SU-DHL-6 (cell line): ENCODE measurements around the gene HSPA1B.
"Not testable (repeated sequence)": the region's sequence is repeated elsewhere in the genome, so short reads cannot be mapped to it uniquely, and the experiment has no call there.

ENCODE experiments used
- H2AFZ ChIP-seq: fragments of 200-600 bp; sonication (generic); 2 replicates; pipeline ENCODE4 v1.6.1; 2014; ENCODE audit warnings: low read depth, mild to moderate bottlenecking, moderate library complexity, mixed read lengths, antibody characterized with exemption, low read length; ENCODE audit not compliant: severe bottlenecking
- H3F3A ChIP-seq: fragments of 200-600 bp; shearing (Covaris generic); 2 replicates; pipeline ENCODE4 v1.6.0; 2016; ENCODE audit warnings: antibody characterized with exemption, mild to moderate bottlenecking; ENCODE audit not compliant: insufficient read depth
- H3K27ac ChIP-seq: fragments of 200-600 bp; sonication (generic); 2 replicates; pipeline ENCODE4 v1.5.1; 2016; ENCODE audit warnings: low read depth, mild to moderate bottlenecking, low read length, moderate library complexity, mixed read lengths
- H3K27me3 ChIP-seq: fragments of 200-600 bp; sonication (generic), shearing (Covaris generic); 2 replicates; pipeline ENCODE4 v1.6.0; 2014; ENCODE audit warnings: mild to moderate bottlenecking, low read length
- H3K36me3 ChIP-seq: fragments of 200-600 bp; sonication (generic); 2 replicates; pipeline ENCODE4 v1.6.1; 2014; ENCODE audit warnings: mild to moderate bottlenecking, low read length, mixed read lengths
- H3K4me2 ChIP-seq: fragments of 300-600, 200-600 bp; shearing (Covaris generic), sonication (generic); 2 replicates; pipeline ENCODE4 v1.6.0; 2014; ENCODE audit warnings: low read length, low read depth, mild to moderate bottlenecking; ENCODE audit not compliant: poor library complexity, severe bottlenecking
- H3K4me3 ChIP-seq: fragments of 200-600 bp; sonication (generic); 2 replicates; pipeline ENCODE4 v1.5.1; 2014; ENCODE audit warnings: antibody characterized with exemption, low read length, mild to moderate bottlenecking, mixed read lengths; ENCODE audit not compliant: insufficient read depth, poor library complexity, severe bottlenecking
- H3K79me2 ChIP-seq: fragments of 200-600 bp; sonication (generic); 2 replicates; pipeline ENCODE4 v1.6.1; 2014; ENCODE audit warnings: mild to moderate bottlenecking, low read length, moderate library complexity; ENCODE audit not compliant: insufficient read depth
- H3K9ac ChIP-seq: fragments of 200-600 bp; sonication (generic); 2 replicates; pipeline ENCODE4 v1.7.0; 2014; ENCODE audit warnings: mild to moderate bottlenecking, low read length
- H3K9me2 ChIP-seq: fragments of 200-600 bp; sonication (generic); replicated peaks from 2 replicates; pipeline ENCODE4 v1.6.1; 2014; ENCODE audit warnings: low read length; ENCODE audit not compliant: insufficient read depth
- H3K9me3 ChIP-seq: fragments of 200-600 bp; sonication (generic); 2 replicates; pipeline ENCODE4 v1.6.1; 2014; ENCODE audit warnings: low read length, mixed read lengths; ENCODE audit not compliant: insufficient read depth
- H4K20me1 ChIP-seq: fragments of 200-600 bp; sonication (generic); 2 replicates; pipeline ENCODE4 v1.6.1; 2014; ENCODE audit warnings: low read depth, mild to moderate bottlenecking, antibody characterized with exemption, low read length, moderate library complexity, mixed read lengths
- CTCF ChIP-seq: fragments of 200-600 bp; sonication (generic); IDR thresholded peaks from one replicate; pipeline ENCODE4 v1.5.1; 2017; ENCODE audit warnings: antibody characterized with exemption, mild to moderate bottlenecking, low read length, moderate library complexity; ENCODE audit not compliant: insufficient read depth, poor library complexity, severe bottlenecking
- EZH2phosphoT487 ChIP-seq: fragments of 200-600 bp; sonication (generic), shearing (Covaris generic); conservative IDR thresholded peaks from 2 replicates; pipeline ENCODE4 v1.6.1; 2018; ENCODE audit warnings: mild to moderate bottlenecking, antibody characterized with exemption, low read length, moderate library complexity, mixed read lengths

Gene HSPA1B

GRCh38 chr6:31805939-31806469 lies 21.5 kb upstream of the HSPA1B start:
- Histone ChIP-seq H3K4me2 (peak overlapping the region; percentile 80), H3K27ac (peak overlapping the region; percentile 69), H2AFZ (peak overlapping the region; percentile 74), H3K27me3 (no peaks in the 10 kb centered on the region), H3K9ac (peak overlapping the region; percentile 82), H3K9me2 (no peaks in the 10 kb centered on the region), H3K9me3 (no peaks in the 10 kb centered on the region), H4K20me1 (no peaks in the 10 kb centered on the region), H3K36me3 (0 out of 2 replicates have a peak, but pooled peaks cover 3% of the 10 kb centered on the region), H3K4me3 (peak overlapping the region; percentile 79), H3F3A (peaks cover 14% of the 10 kb centered on the region), H3K79me2 (peaks cover 38% of the 10 kb centered on the region)
- no peak for TF ChIP-seq CTCF
- no peak for TF ChIP-seq EZH2phosphoT487

DNA sequence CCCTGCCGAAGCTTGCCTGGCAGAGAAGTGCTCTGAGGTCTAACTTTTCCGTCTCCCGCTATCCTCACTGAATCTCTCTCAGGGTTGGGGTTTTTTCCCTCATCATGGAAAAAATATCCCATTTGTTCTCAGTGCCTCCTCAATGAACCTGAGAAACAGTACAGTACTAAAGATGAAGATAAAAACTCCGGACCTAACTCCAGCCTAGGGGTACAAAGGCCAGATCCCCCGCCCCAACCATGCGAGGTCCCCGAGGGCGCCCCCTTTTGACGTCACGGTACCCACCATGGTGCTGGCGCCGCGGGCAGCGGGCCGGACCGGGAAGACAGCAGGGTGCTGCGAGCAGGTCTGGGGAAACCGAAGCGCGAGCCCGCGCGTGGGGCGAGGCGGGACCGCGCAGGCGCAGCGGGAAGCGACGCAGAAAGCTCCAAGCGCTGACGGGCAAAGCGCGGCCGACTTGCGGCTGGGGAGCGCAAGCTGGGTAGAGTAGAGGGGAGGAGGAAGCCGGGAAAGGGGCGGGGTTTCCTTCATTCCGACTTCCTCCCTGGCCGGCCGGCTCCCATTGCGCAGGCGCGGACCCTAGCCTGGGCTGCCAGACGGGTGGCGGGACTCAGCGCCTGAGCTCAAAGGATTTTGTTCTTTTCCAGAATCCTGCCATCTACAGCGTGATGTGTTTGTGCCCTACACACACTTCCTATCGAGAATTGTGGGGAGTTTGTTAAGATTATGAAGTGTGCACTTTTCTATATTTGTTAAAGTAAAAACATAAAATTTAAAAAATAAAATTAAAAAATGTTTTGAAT lies 20.9 kb upstream of the HSPA1B start, which contains the start of gene LSM2:
Gene LSM2 (minus strand): TSS at position 497 of the 803 bp plus-strand sequence. CDS start 209 bp downstream, at position 288.
- H3F3A ChIP-seq, result peaks cover 14% of the 10 kb centered on the region
- H3K9me3 ChIP-seq, result no peaks in the 10 kb centered on the region
- H3K9me2 ChIP-seq, result no peaks in the 10 kb centered on the region
- H3K79me2 ChIP-seq, result peaks cover 32% of the 10 kb centered on the region
- peak within 1 kb of the TSS; percentile 69 for H3K27ac ChIP-seq
- H3K36me3 ChIP-seq, result 0 out of 2 replicates have a peak, but pooled peaks cover 3% of the 10 kb centered on the region
- peak within 1 kb of the TSS; percentile 82 for H3K9ac ChIP-seq
- no peaks in the 10 kb centered on the region for H4K20me1 ChIP-seq
- peak; percentile 50 for TF ChIP-seq CTCF
- no peak for TF ChIP-seq EZH2phosphoT487
- peak within 1 kb of the TSS; percentile 80 for H3K4me2 ChIP-seq
- H2AFZ ChIP-seq, result peak within 1 kb of the TSS; percentile 74
- peak within 1 kb of the TSS; percentile 79 for H3K4me3 ChIP-seq
- no peaks in the 10 kb centered on the region for H3K27me3 ChIP-seq

GRCh38 chr6:31808599-31808998 lies 18.9 kb upstream of the HSPA1B start:
- H3K9ac ChIP-seq, H2AFZ ChIP-seq, H3K9me3 ChIP-seq, H3K9me2 ChIP-seq, H3K27me3 ChIP-seq, H3K4me3 ChIP-seq, H4K20me1 ChIP-seq, H3K36me3 ChIP-seq, H3K27ac ChIP-seq, H3K4me2 ChIP-seq: not testable (repeated sequence)
- Histone ChIP-seq H3K79me2 (peaks cover 27% of the 10 kb centered on the region), H3F3A (peaks cover 14% of the 10 kb centered on the region)

GRCh38 chr6:31811645-31812044 lies 15.9 kb upstream of the HSPA1B start:
- Histone ChIP-seq H4K20me1 (no peaks in the 10 kb centered on the region), H3K9me3 (no peaks in the 10 kb centered on the region), H3K9me2 (no peaks in the 10 kb centered on the region), H3K27me3 (no peaks in the 10 kb centered on the region), H3K36me3 (no peaks in the 10 kb centered on the region), H2AFZ (no peak overlapping the region), H3K27ac (no peak overlapping the region), H3K79me2 (peaks cover under 1% of the 10 kb centered on the region; the same call in 1 of the 2 replicates), H3K9ac (no peak overlapping the region), H3F3A (peaks cover 9% of the 10 kb centered on the region), H3K4me3 (no peak overlapping the region), H3K4me2 (no peak overlapping the region)
- no peak for TF ChIP-seq EZH2phosphoT487
- no peak for TF ChIP-seq CTCF
